ENCODE results near the gene ANO1.

The ANO1 gene

GRCh38 chr11:70072861-70073755 lies 5.0 kb upstream of the ANO1 start:
- no peak for DNase-seq
- no peak overlapping the region for H3K4me3 Mint-ChIP-seq

GRCh38 chr11:70073871-70074371 lies 4.2 kb upstream of the ANO1 start:
- peak; percentile 64 to 74 for ATAC-seq (replicated peaks)
- peak; percentile 24 for DNase-seq
- Mint-ChIP-seq H3K36me3 (no peaks in the 10 kb centered on the region), H3K27me3 (peaks cover 78 to 82% of the 10 kb centered on the region in 2 donors), H3K4me1 (peaks cover 19 to 36% of the 10 kb centered on the region in 2 donors), H3K4me3 (no peak overlapping the region), H3K9me3 (no peaks in the 10 kb centered on the region), H3K27ac (peak overlapping the region; percentile 10)

More at GRCh38 chr11:70072861-70073755, 5.0 kb upstream of the ANO1 start:
- Mint-ChIP-seq H3K9me3 (no peaks in the 10 kb centered on the region), H3K27ac (no peak overlapping the region), H3K36me3 (no peaks in the 10 kb centered on the region), H3K4me1 (peaks cover 19 to 36% of the 10 kb centered on the region in 2 donors), H3K27me3 (peaks cover 82 to 88% of the 10 kb centered on the region in 2 donors)
- peak in 1 of 2 donors; percentile 48 for ATAC-seq (replicated peaks)

GRCh38 chr11:70074746-70075145 lies 3.4 kb upstream of the ANO1 start:
- DNase-seq (no peak), ATAC-seq (replicated peaks) (no peak)
- no peaks in the 10 kb centered on the region for H3K9me3 Mint-ChIP-seq
- H3K4me1 Mint-ChIP-seq, result peaks cover 19 to 36% of the 10 kb centered on the region in 2 donors
- no peak overlapping the region for H3K27ac Mint-ChIP-seq
- H3K4me3 Mint-ChIP-seq, result no peak overlapping the region
- no peaks in the 10 kb centered on the region for H3K36me3 Mint-ChIP-seq
- peaks cover 78 to 82% of the 10 kb centered on the region in 2 donors for H3K27me3 Mint-ChIP-seq

GRCh38 chr11:70075836-70076235 lies 2.3 kb upstream of the ANO1 start:
- no peak for ATAC-seq (replicated peaks)
- Mint-ChIP-seq H3K4me3 (no peak overlapping the region), H3K9me3 (no peaks in the 10 kb centered on the region), H3K4me1 (peaks cover 19 to 36% of the 10 kb centered on the region in 2 donors), H3K36me3 (no peaks in the 10 kb centered on the region), H3K27me3 (peaks cover 69 to 80% of the 10 kb centered on the region in 2 donors), H3K27ac (no peak overlapping the region)
- DNase-seq, result no peak

GRCh38 chr11:70076461-70076931 lies 1.6 kb upstream of the ANO1 start:
- no peaks in the 10 kb centered on the region for H3K9me3 Mint-ChIP-seq
- H3K36me3 Mint-ChIP-seq, result no peaks in the 10 kb centered on the region
- peaks cover 19 to 36% of the 10 kb centered on the region in 2 donors for H3K4me1 Mint-ChIP-seq
- DNase-seq (no peak), ATAC-seq (replicated peaks) (no peak)
- H3K27me3 Mint-ChIP-seq, result peaks cover 65 to 81% of the 10 kb centered on the region in 2 donors
- no peak overlapping the region for H3K27ac Mint-ChIP-seq
- no peak overlapping the region for H3K4me3 Mint-ChIP-seq

- no peaks in the 10 kb centered on the region for H3K9me3 Mint-ChIP-seq
- no peak for DNase-seq
- peak; percentile 14 to 33 for ATAC-seq (replicated peaks)
- peaks cover 58 to 78% of the 10 kb centered on the region in 2 donors for H3K27me3 Mint-ChIP-seq
- H3K4me3 Mint-ChIP-seq, result peak overlapping the region; percentile 17 to 62
- peaks cover 17 to 30% of the 10 kb centered on the region in 2 donors for H3K4me1 Mint-ChIP-seq
- no peak overlapping the region for H3K27ac Mint-ChIP-seq
- H3K36me3 Mint-ChIP-seq, result no peaks in the 10 kb centered on the region
Observed at GRCh38 chr11:70077411-70078094, 564 bp upstream of the ANO1 start.

- no peak overlapping the region for H3K4me3 Mint-ChIP-seq
- no peaks in the 10 kb centered on the region for H3K36me3 Mint-ChIP-seq
- no peak overlapping the region for H3K27ac Mint-ChIP-seq
- ATAC-seq (replicated peaks) (no peak), DNase-seq (no peak)
- peaks cover 8 to 15% of the 10 kb centered on the region in 2 donors for H3K4me1 Mint-ChIP-seq
- no peaks in the 10 kb centered on the region for H3K9me3 Mint-ChIP-seq
- peaks cover 60 to 64% of the 10 kb centered on the region in 2 donors for H3K27me3 Mint-ChIP-seq
Observed at GRCh38 chr11:70078781-70079616, 882 bp downstream of the ANO1 start.

GRCh38 chr11:70079691-70080090 lies 1.6 kb downstream of the ANO1 start:
- Mint-ChIP-seq H3K27ac (no peak overlapping the region), H3K9me3 (no peaks in the 10 kb centered on the region), H3K36me3 (no peaks in the 10 kb centered on the region), H3K4me1 (peaks cover 6 to 10% of the 10 kb centered on the region in 2 donors), H3K4me3 (no peak overlapping the region), H3K27me3 (peaks cover 53 to 57% of the 10 kb centered on the region in 2 donors)
- DNase-seq (no peak), ATAC-seq (replicated peaks) (no peak)

- no peak for DNase-seq
Observed at GRCh38 chr11:70080763-70081162, 2.6 kb downstream of the ANO1 start.

GRCh38 chr11:70082829-70083228 lies 4.7 kb downstream of the ANO1 start:
- DNase-seq (no peak), ATAC-seq (replicated peaks) (peak in 1 of 2 donors; percentile 29)
- H3K27ac Mint-ChIP-seq, result peak overlapping the region; percentile 6
- H3K27me3 Mint-ChIP-seq, result peaks cover 27 to 42% of the 10 kb centered on the region in 2 donors
- no peak overlapping the region for H3K4me3 Mint-ChIP-seq
- H3K36me3 Mint-ChIP-seq, result no peaks in the 10 kb centered on the region
- no peaks in the 10 kb centered on the region for H3K9me3 Mint-ChIP-seq
- peaks cover 0 to under 1% of the 10 kb centered on the region in 2 donors for H3K4me1 Mint-ChIP-seq

More at GRCh38 chr11:70080763-70081162, 2.6 kb downstream of the ANO1 start:
- Mint-ChIP-seq H3K4me3 (no peak overlapping the region), H3K36me3 (no peaks in the 10 kb centered on the region), H3K27ac (no peak overlapping the region), H3K9me3 (no peaks in the 10 kb centered on the region), H3K4me1 (peaks cover 6 to 10% of the 10 kb centered on the region in 2 donors), H3K27me3 (peaks cover 45 to 52% of the 10 kb centered on the region in 2 donors)
- no peak for ATAC-seq (replicated peaks)

- peaks cover 23 to 40% of the 10 kb centered on the region in 2 donors for H3K27me3 Mint-ChIP-seq
- no peak overlapping the region for H3K27ac Mint-ChIP-seq
- H3K36me3 Mint-ChIP-seq, result no peaks in the 10 kb centered on the region
- H3K4me3 Mint-ChIP-seq, result no peak overlapping the region
- no peaks in the 10 kb centered on the region for H3K4me1 Mint-ChIP-seq
- H3K9me3 Mint-ChIP-seq, result no peaks in the 10 kb centered on the region
- DNase-seq (no peak), ATAC-seq (replicated peaks) (no peak)
Observed at GRCh38 chr11:70084046-70084984, 6.2 kb downstream of the ANO1 start.

GRCh38 chr11:70085815-70086769 lies 8.0 kb downstream of the ANO1 start:
- H3K36me3 Mint-ChIP-seq, result no peaks in the 10 kb centered on the region
- no peak for ATAC-seq (replicated peaks)
- H3K9me3 Mint-ChIP-seq, result no peaks in the 10 kb centered on the region
- no peak overlapping the region for H3K27ac Mint-ChIP-seq
- no peak overlapping the region for H3K4me3 Mint-ChIP-seq
- H3K4me1 Mint-ChIP-seq, result no peaks in the 10 kb centered on the region
- H3K27me3 Mint-ChIP-seq, result peaks cover 21 to 28% of the 10 kb centered on the region in 2 donors
- DNase-seq, result no peak
